ENCODE data around the gene C10orf90.

- TF ChIP-seq CTCF (IDR thresholded peaks at IDR 0.05) (no peak), POLR2A (IDR thresholded peaks at IDR 0.05) (no peak)
Measured at GRCh38 chr10:126421756-126422256, 248.7 kb downstream of the C10orf90 start.

Measured in esophagus squamous epithelium (tissue), 4 donors.